K562 (cell line): ENCODE measurements around the gene ALG13. TPM values are rescaled to one million over a fixed set of nuclear protein-coding genes. Genes with fewer than 3 reads are reported as not detected.

Experiments
- ATAC-seq: fragments of 200-7000 bp; cut with Tn5 transposase; 3 replicates; pipeline ENCODE4 v1.9.1; 2020; ENCODE audit warnings: moderate library complexity
- BruUV-seq: library from RNA; stranded (reverse); fragments of 400-500 nt; replicated peaks from 2 replicates; lab custom pipeline; 2021; lab: Mats Ljungman, UMichigan
- CTCF ChIA-PET: fragments of 300-600 bp; formaldehyde crosslinking; extraction: SDS; loops from one replicate; lab custom pipeline; 2021; ENCODE audit warnings: low intra/inter-chr PET ratio; lab: Yijun Ruan, JAX
- POLR2A ChIA-PET: fragments of 300-600, 350-650 bp; sonication (Branson Sonifier 250); formaldehyde crosslinking; extraction: SDS; loops from one replicate; lab custom pipeline; 2021; ENCODE audit warnings: antibody characterized with exemption, inconsistent platforms; lab: Yijun Ruan, JAX
- DNase-seq, 4 experiments: peaks; one replicate each; pipeline versions ENCODE4 v3.0.0 to v3.0.0-alpha.2; 2011 to 2018; ENCODE audit warnings: low spot score in 3 of 4, mixed read lengths in 3 of 4; ENCODE audit errors: extremely low read depth in 1 of 4
- FAIRE-seq: peaks from 2 replicates; lab custom pipeline; 2011; peaks lifted over from hg19 to GRCh38; lab: Jason Lieb, UNC
- H2AFZ ChIP-seq: 2 replicates; pipeline ENCODE4 v1.6.0; 2011; ENCODE audit warnings: low read depth, low read length, control low read depth, inconsistent platforms
- H3K27ac ChIP-seq: fragments of 200-600 bp; 3 replicates; pipeline ENCODE4 v1.8.0; 2011; ENCODE audit warnings: low read depth, mild to moderate bottlenecking, control low read depth, inconsistent platforms, low read length, moderate library complexity, mixed read lengths; ENCODE audit errors: extremely low read depth
- H3K27me3 ChIP-seq, 2 experiments: fragments of 300-600 bp in 1 of 2; 2 replicates in 1 of 2; 3 replicates in 1 of 2; pipeline versions ENCODE4 v1.6.0 to v1.8.0; 2011; ENCODE audit warnings: inconsistent platforms in 2 of 2, low read length in 2 of 2, mild to moderate bottlenecking in 1 of 2, mixed read lengths in 1 of 2, moderate library complexity in 1 of 2; ENCODE audit not compliant: control insufficient read depth in 2 of 2, insufficient read depth in 2 of 2
- H3K36me3 ChIP-seq: fragments of 300-600 bp; 3 replicates; pipeline ENCODE4 v1.8.0; 2011; ENCODE audit warnings: mild to moderate bottlenecking, low read length, inconsistent platforms; ENCODE audit not compliant: control insufficient read depth, insufficient read depth
- H3K4me1 ChIP-seq, 2 experiments: fragments of 200-600 bp in 1 of 2; replicated peaks in 1 of 2; 2 replicates in 1 of 2; 3 replicates in 1 of 2; pipeline versions ENCODE4 v1.5.1 to v1.8.0; 2011; ENCODE audit warnings: inconsistent platforms in 2 of 2, low read length in 2 of 2, mild to moderate bottlenecking in 1 of 2, mixed read lengths in 1 of 2, moderate library complexity in 1 of 2; ENCODE audit not compliant: control insufficient read depth in 2 of 2, insufficient read depth in 2 of 2
- H3K4me2 ChIP-seq: 2 replicates; pipeline ENCODE4 v1.6.1; 2011; ENCODE audit warnings: low read length, control low read depth, inconsistent platforms, mixed read lengths; ENCODE audit not compliant: insufficient read depth
- H3K4me3 ChIP-seq: fragments of 200-600 bp; sonication (generic), shearing (Covaris generic); 2 replicates; pipeline ENCODE4 v1.5.1; 2016; ENCODE audit warnings: control low read depth, inconsistent platforms
- H3K79me2 ChIP-seq: fragments of 200-600 bp; 3 replicates; pipeline ENCODE4 v1.8.0; 2011; ENCODE audit warnings: low read length, inconsistent platforms; ENCODE audit not compliant: control insufficient read depth, insufficient read depth
- H3K9ac ChIP-seq, 2 experiments: 2 replicates each; pipeline versions ENCODE4 v1.6.0 to v1.6.1; 2011; ENCODE audit warnings: low read depth in 2 of 2, low read length in 2 of 2, control low read depth in 1 of 2, inconsistent platforms in 1 of 2, mild to moderate bottlenecking in 1 of 2, mixed read lengths in 1 of 2; ENCODE audit not compliant: insufficient read depth in 1 of 2
- H3K9me1 ChIP-seq: one replicate; pipeline ENCODE4 v1.6.0; 2011; ENCODE audit warnings: inconsistent platforms, mild to moderate bottlenecking, low read length, moderate library complexity; ENCODE audit not compliant: control insufficient read depth, insufficient read depth
- H3K9me3 ChIP-seq: replicated peaks from 2 replicates; pipeline ENCODE4 v1.5.1; 2011; ENCODE audit warnings: low read depth, low read length, inconsistent platforms; ENCODE audit not compliant: control insufficient read depth, insufficient read depth
- H4K20me1 ChIP-seq: replicated peaks from 2 replicates; pipeline ENCODE4 v1.6.1; 2011; ENCODE audit warnings: low read length, inconsistent platforms, mixed read lengths; ENCODE audit not compliant: control insufficient read depth, insufficient read depth
- AFF1 ChIP-seq, 2 experiments: fragments of 450-650 bp; IDR thresholded peaks; 2 replicates each; pipeline ENCODE4 v1.6.1; 2018; ENCODE audit warnings: mild to moderate bottlenecking in 2 of 2, low read depth in 1 of 2; ENCODE audit not compliant: partially characterized antibody in 2 of 2
- BCL6 ChIP-seq: fragments of 250-450 bp; sonication (Bioruptor Pico); IDR thresholded peaks from 2 replicates; pipeline ENCODE4 v1.4.0; 2020
- CBFA2T3 ChIP-seq: fragments of 450-650 bp; IDR thresholded peaks from 2 replicates; pipeline ENCODE4 v1.6.1; 2017
- CGGBP1 ChIP-seq: fragments of 250-450 bp; sonication (Bioruptor Pico); IDR thresholded peaks from 2 replicates; pipeline ENCODE4 v1.9.0; 2021; ENCODE audit warnings: mild to moderate bottlenecking
- HLTF ChIP-seq: fragments of 450-650 bp; IDR thresholded peaks from 2 replicates; pipeline ENCODE4 v1.6.1; 2016
- MLLT1 ChIP-seq, 2 experiments: fragments of 450-650 bp; IDR thresholded peaks; 2 replicates each; pipeline ENCODE4 v1.6.1; 2016
- NR2C1 ChIP-seq, 2 experiments: fragments of 450-650 bp; IDR thresholded peaks; 2 replicates each; pipeline ENCODE4 v1.6.1; 2017; ENCODE audit warnings: mild to moderate bottlenecking in 2 of 2, antibody characterized with exemption in 1 of 2, inconsistent platforms in 1 of 2, missing compliant biosample characterization in 1 of 2, missing genetic modification characterization in 1 of 2
- RBM17 ChIP-seq: fragments of 200-400 bp; formaldehyde crosslinking; IDR thresholded peaks from 2 replicates; pipeline ENCODE4 v1.6.1; 2017; ENCODE audit warnings: low read depth, mild to moderate bottlenecking, low read length, borderline replicate concordance
- RFX7 ChIP-seq: fragments of 250-450 bp; sonication (Bioruptor Pico); IDR thresholded peaks from 2 replicates; pipeline ENCODE4 v1.5.1; 2021; ENCODE audit warnings: mild to moderate bottlenecking
- SAP30 ChIP-seq: fragments of 200-600 bp; sonication (generic); IDR thresholded peaks from 2 replicates; pipeline ENCODE4 v1.6.1; 2012; ENCODE audit warnings: borderline replicate concordance, low read depth, mild to moderate bottlenecking, moderate library complexity, low read length, control low read depth, inconsistent platforms; ENCODE audit not compliant: insufficient read depth, poor library complexity, severe bottlenecking
- SRSF7 ChIP-seq: fragments of 200-400 bp; formaldehyde crosslinking; optimal IDR thresholded peaks from 2 replicates; pipeline ENCODE3; 2017; ENCODE audit warnings: mild to moderate bottlenecking, low read depth, low read length
- TRIM24 ChIP-seq, 2 experiments: fragments of 450-650 bp; IDR thresholded peaks; 2 replicates each; pipeline ENCODE4 v1.6.1; 2016
- ZBTB9 ChIP-seq: fragments of 450-650 bp; formaldehyde crosslinking; IDR thresholded peaks from 2 replicates; pipeline ENCODE4 v1.4.0; 2020; ENCODE audit warnings: mild to moderate bottlenecking, moderate library complexity
- ZNF395 ChIP-seq: fragments of 200-800 bp; sonication (Bioruptor generic); IDR thresholded peaks from 2 replicates; pipeline ENCODE4 v1.6.1; 2017; ENCODE audit warnings: missing genetic modification characterization, missing compliant biosample characterization
- ZNF830 ChIP-seq: fragments of 250-450 bp; sonication (Bioruptor Pico); IDR thresholded peaks from 2 replicates; pipeline ENCODE4 v1.5.0; 2021; ENCODE audit warnings: mild to moderate bottlenecking
- WGBS: fragments of 100-300 bp; shearing (Covaris generic); methylation state at CpG from one replicate; pipeline ENCODE4 v1.1.6; 2016; ENCODE audit warnings: low coverage, mixed read lengths; ENCODE audit not compliant: insufficient coverage; ENCODE audit errors: missing lambda C conversion rate; 5-methylcytosine and 5-hydroxymethylcytosine counted together
- in situ Hi-C: fragments of 300-500 bp; cut with MboI; formaldehyde crosslinking; loops from 4 replicates; pipeline ENCODE4 v1.15.0; 2018; ENCODE audit warnings: inconsistent platforms, mixed read lengths
- intact Hi-C: fragments of 100-400 bp; cut with micrococcal nuclease; formaldehyde crosslinking; loops from 2 replicates; pipeline ENCODE4 v1.14.2; 2022
- polyA plus RNA-seq, 8 experiments: library from polyadenylated mRNA; depleted of rRNA in 4 of 8; stranded (reverse) in 5 of 8; unstranded in 3 of 8; fragments of >200 nt; fragmentation: Nextera tagmentation in 2 of 8; fragmentation: Illumina TruSeq in 1 of 8; extraction: Ambion mirVana in 2 of 8; extraction: Trizol in 1 of 8; gene quantifications; 2 replicates each; pipeline versions ENCODE4 v1.2.1 to v1.2.3, GENCODE V29; 2011 to 2014; ENCODE audit warnings: inconsistent platforms in 1 of 8, missing spikeins in 1 of 8
- total RNA-seq, 7 experiments: library from RNA; depleted of rRNA in 6 of 7; stranded (reverse); fragments of >200 nt in 6 of 7; fragmentation: Illumina TruSeq in 2 of 7; extraction: Trizol in 2 of 7; gene quantifications; 2 replicates each; pipeline versions ENCODE4 v1.2.1 to v1.2.3, GENCODE V29; 2011 to 2021; ENCODE audit warnings: low replicate concordance in 1 of 7

The ALG13 gene
- total and polyA plus RNA-seq, 9 of the 15 experiments (the other 6 are each of a cell fraction or from before 2014, with no cell fraction given), result 40.3 to 117 (median 68.2) TPM

GRCh38 chrX:111646515-111646914, 34.5 kb upstream of the ALG13 start:
- Histone ChIP-seq H3K9ac (no peak overlapping the region), H3K9me3 (no peaks in the 10 kb centered on the region), H2AFZ (no peak overlapping the region), H3K4me2 (no peak overlapping the region), H3K27me3 (no peaks in the 10 kb centered on the region), H3K27ac (no peak overlapping the region), H3K9me1 (no peaks in the 10 kb centered on the region), H3K36me3 (no peaks in the 10 kb centered on the region), H3K4me1 (no peaks in the 10 kb centered on the region), H4K20me1 (no peaks in the 10 kb centered on the region), H3K4me3 (no peak overlapping the region), H3K79me2 (no peaks in the 10 kb centered on the region)
- no peak for DNase-seq
- no peak for FAIRE-seq
- CTCF ChIA-PET, result no interaction called here
- in situ Hi-C loops, result no loop called here
- WGBS, result 23% methylated on average over 1 of the region's 1 CpG
- no peak for ATAC-seq
- intact Hi-C loops, result no loop called here
- POLR2A ChIA-PET, result no interaction called here
- BruUV-seq, result no TSS peak
- TF ChIP-seq BCL6 (CRISPR knock-in tag) (no peak), ZNF395 (no peak), TRIM24 (IDR thresholded peaks at IDR 0.05) (no peak), SRSF7 (no peak), RBM17 (no peak), CBFA2T3 (0 out of 2 replicates have a peak, but pooled peaks have one; percentile 26), NR2C1 (IDR thresholded peaks at IDR 0.05) (no peak), NR2C1 (tag; IDR thresholded peaks at IDR 0.05) (no peak), SAP30 (no peak), RFX7 (no peak), ZNF830 (CRISPR knock-in tag) (no peak), ZBTB9 (no peak), MLLT1 (IDR thresholded peaks at IDR 0.05) (no peak), AFF1 (IDR thresholded peaks at IDR 0.05; ENCODE audit: low read depth in 1 of 2, partially characterized antibody in 2 of 2) (no peak), CGGBP1 (CRISPR knock-in tag) (no peak), HLTF (no peak)
